Tibial nerve (tissue), 4 donors: ENCODE measurements around the gene LY6G5B.

ENCODE experiments used
- CTCF ChIP-seq, 5 experiments: fragments of 200-600 bp in 3 of 5; fragments of 450-650 bp in 2 of 5; sonication (generic) in 3 of 5; IDR thresholded peaks; one replicate each; pipeline ENCODE4 v1.5.1; 2016 to 2019; ENCODE audit warnings: antibody characterized with exemption in 5 of 5, mild to moderate bottlenecking in 3 of 5, moderate library complexity in 2 of 5
- EP300 ChIP-seq, 2 donors: sonication (generic); formaldehyde crosslinking; IDR thresholded peaks; one replicate each; pipeline ENCODE4 v1.6.1; 2017; ENCODE audit warnings: antibody characterized with exemption in 2 of 2, mild to moderate bottlenecking in 1 of 2
- POLR2A ChIP-seq, 2 donors: fragments of 450-650 bp; IDR thresholded peaks; one replicate each; pipeline ENCODE4 v1.6.1; 2017; ENCODE audit warnings: antibody characterized with exemption in 2 of 2, mild to moderate bottlenecking in 2 of 2, moderate library complexity in 2 of 2

- TF ChIP-seq CTCF (IDR thresholded peaks at IDR 0.05): no peak
- TF ChIP-seq EP300 (IDR thresholded peaks at IDR 0.05): peak in 1 of 2 donors; percentile 3
- TF ChIP-seq POLR2A (IDR thresholded peaks at IDR 0.05): peak; percentile 46 to 50
Measured at GRCh38 chr6:31620586-31621319, 49.0 kb upstream of the LY6G5B start, which contains the start of gene PRRC2A.
